Measurements from ENCODE around the gene RIC3.

- TF ChIP-seq, protein P1, sequence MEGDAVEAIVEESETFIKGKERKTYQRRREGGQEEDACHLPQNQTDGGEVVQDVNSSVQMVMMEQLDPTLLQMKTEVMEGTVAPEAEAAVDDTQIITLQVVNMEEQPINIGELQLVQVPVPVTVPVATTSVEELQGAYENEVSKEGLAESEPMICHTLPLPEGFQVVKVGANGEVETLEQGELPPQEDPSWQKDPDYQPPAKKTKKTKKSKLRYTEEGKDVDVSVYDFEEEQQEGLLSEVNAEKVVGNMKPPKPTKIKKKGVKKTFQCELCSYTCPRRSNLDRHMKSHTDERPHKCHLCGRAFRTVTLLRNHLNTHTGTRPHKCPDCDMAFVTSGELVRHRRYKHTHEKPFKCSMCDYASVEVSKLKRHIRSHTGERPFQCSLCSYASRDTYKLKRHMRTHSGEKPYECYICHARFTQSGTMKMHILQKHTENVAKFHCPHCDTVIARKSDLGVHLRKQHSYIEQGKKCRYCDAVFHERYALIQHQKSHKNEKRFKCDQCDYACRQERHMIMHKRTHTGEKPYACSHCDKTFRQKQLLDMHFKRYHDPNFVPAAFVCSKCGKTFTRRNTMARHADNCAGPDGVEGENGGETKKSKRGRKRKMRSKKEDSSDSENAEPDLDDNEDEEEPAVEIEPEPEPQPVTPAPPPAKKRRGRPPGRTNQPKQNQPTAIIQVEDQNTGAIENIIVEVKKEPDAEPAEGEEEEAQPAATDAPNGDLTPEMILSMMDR (conservative IDR thresholded peaks at IDR 0.05 in 1 of 2, IDR thresholded peaks at IDR 0.05 in 1 of 2; ENCODE audit: extremely low read depth in 1 of 2, insufficient read depth in 1 of 2, low read depth in 1 of 2, low read length in 2 of 2): peak; percentile 11 to 29
- no peak for TF ChIP-seq EZH2 (IDR thresholded peaks at IDR 0.05; ENCODE audit: borderline replicate concordance, low read length)
Observed at GRCh38 chr11:8087185-8087584, 81.6 kb downstream of the RIC3 start.

Data from mammary epithelial cell (primary cell).